ENCODE measurements around the gene ICA1. TPM values are rescaled to one million over a fixed set of nuclear protein-coding genes. Genes with fewer than 3 reads are reported as not detected.
A peak's percentile ranks its signal among the peaks of the same experiment; 100 is the strongest.

ICA1 gene
- polyA plus RNA-seq, 1 donor (not counting 4 experiments of a cell fraction or from before 2014, with no cell fraction given) = 1.9 TPM

- no peak for FAIRE-seq
- H3K9me3 ChIP-seq (ENCODE audit: control insufficient read depth, low read depth, low read length) = no peaks in the 10 kb centered on the region
- H3K9me1 ChIP-seq (ENCODE audit: control insufficient read depth, extremely low read depth, insufficient read depth, low read length) = no peaks in the 10 kb centered on the region
- no peak overlapping the region for H3K9ac ChIP-seq (ENCODE audit: control insufficient read depth, extremely low read depth, insufficient read depth, low read length)
- dilution Hi-C loops (cut with MboI; ENCODE audit: extremely low pct_ligation_motif_present, low sequenced_read_pairs) = no loop called here
- H2AFZ ChIP-seq (ENCODE audit: control insufficient read depth, low read length) = no peak overlapping the region
- no peaks in the 10 kb centered on the region for H3K36me3 ChIP-seq (ENCODE audit: control insufficient read depth in 2 of 2, extremely low read depth in 1 of 2, insufficient read depth in 2 of 2, low read length in 2 of 2)
- no peak overlapping the region for H3K4me2 ChIP-seq (ENCODE audit: control insufficient read depth, extremely low read depth, insufficient read depth, low read depth, low read length)
- no peak overlapping the region for H3K4me3 ChIP-seq (ENCODE audit: control insufficient read depth in 2 of 3, extremely low read depth in 1 of 3, insufficient read depth in 2 of 3, low read depth in 1 of 3, low read length in 3 of 3)
- no peaks in the 10 kb centered on the region for H3K79me2 ChIP-seq (ENCODE audit: control insufficient read depth, insufficient read depth, low read length)
- no peak overlapping the region for H3K27ac ChIP-seq (ENCODE audit: control insufficient read depth, insufficient read depth, low read length)
- TF ChIP-seq CTCF (optimal IDR thresholded peaks at IDR 0.05 in 1 of 3, IDR thresholded peaks at IDR 0.05 in 1 of 3, conservative IDR thresholded peaks at IDR 0.05 in 1 of 3; ENCODE audit: extremely low read depth in 1 of 3, insufficient read depth in 2 of 3, low read length in 3 of 3) (no peak), EZH2 (IDR thresholded peaks at IDR 0.05; ENCODE audit: low read length) (no peak)
- H3K27me3 ChIP-seq (ENCODE audit: control insufficient read depth, extremely low read depth, insufficient read depth, low read length) = no peaks in the 10 kb centered on the region
- no peak for DNase-seq (ENCODE audit: low read depth, low spot score)
- H3K4me1 ChIP-seq (ENCODE audit: control insufficient read depth, extremely low read depth, insufficient read depth, low read length) = peaks cover 9% of the 10 kb centered on the region
- no peaks in the 10 kb centered on the region for H4K20me1 ChIP-seq (ENCODE audit: control insufficient read depth, extremely low read depth, insufficient read depth, low read length)
Measured at GRCh38 chr7:8094164-8095140, 167.5 kb downstream of the ICA1 start.

- Histone ChIP-seq H3K27me3 (ENCODE audit: control insufficient read depth, extremely low read depth, insufficient read depth, low read length) (no peaks in the 10 kb centered on the region), H3K9me1 (ENCODE audit: control insufficient read depth, extremely low read depth, insufficient read depth, low read length) (no peaks in the 10 kb centered on the region), H3K4me3 (ENCODE audit: control insufficient read depth in 2 of 3, extremely low read depth in 1 of 3, insufficient read depth in 2 of 3, low read depth in 1 of 3, low read length in 3 of 3) (no peak overlapping the region), H3K9ac (ENCODE audit: control insufficient read depth, extremely low read depth, insufficient read depth, low read length) (no peak overlapping the region), H3K36me3 (ENCODE audit: control insufficient read depth in 2 of 2, extremely low read depth in 1 of 2, insufficient read depth in 2 of 2, low read length in 2 of 2) (no peaks in the 10 kb centered on the region), H3K4me1 (ENCODE audit: control insufficient read depth, extremely low read depth, insufficient read depth, low read length) (peaks cover 9% of the 10 kb centered on the region), H3K4me2 (ENCODE audit: control insufficient read depth, extremely low read depth, insufficient read depth, low read depth, low read length) (no peak overlapping the region), H3K27ac (ENCODE audit: control insufficient read depth, insufficient read depth, low read length) (no peak overlapping the region), H3K79me2 (ENCODE audit: control insufficient read depth, insufficient read depth, low read length) (no peaks in the 10 kb centered on the region), H2AFZ (ENCODE audit: control insufficient read depth, low read length) (no peak overlapping the region), H4K20me1 (ENCODE audit: control insufficient read depth, extremely low read depth, insufficient read depth, low read length) (no peaks in the 10 kb centered on the region), H3K9me3 (ENCODE audit: control insufficient read depth, low read depth, low read length) (no peaks in the 10 kb centered on the region)
- FAIRE-seq = peak; percentile 79
- no peak for DNase-seq (ENCODE audit: low read depth, low spot score)
- dilution Hi-C loops (cut with MboI; ENCODE audit: extremely low pct_ligation_motif_present, low sequenced_read_pairs) = no loop called here
- TF ChIP-seq CTCF (optimal IDR thresholded peaks at IDR 0.05 in 1 of 3, IDR thresholded peaks at IDR 0.05 in 1 of 3, conservative IDR thresholded peaks at IDR 0.05 in 1 of 3; ENCODE audit: extremely low read depth in 1 of 3, insufficient read depth in 2 of 3, low read length in 3 of 3) (no peak), EZH2 (IDR thresholded peaks at IDR 0.05; ENCODE audit: low read length) (no peak)
Measured at GRCh38 chr7:8092140-8092539, 169.8 kb downstream of the ICA1 start.

Measured in keratinocyte (primary cell).